Glomerular visceral epithelial cell (primary cell): ENCODE data around the gene NEU2.

ENCODE experiments used
- DNase-seq: peaks from one replicate; pipeline ENCODE4 v3.0.0-alpha.2; 2016; ENCODE audit errors: extremely low spot score

Gene NEU2

DNA sequence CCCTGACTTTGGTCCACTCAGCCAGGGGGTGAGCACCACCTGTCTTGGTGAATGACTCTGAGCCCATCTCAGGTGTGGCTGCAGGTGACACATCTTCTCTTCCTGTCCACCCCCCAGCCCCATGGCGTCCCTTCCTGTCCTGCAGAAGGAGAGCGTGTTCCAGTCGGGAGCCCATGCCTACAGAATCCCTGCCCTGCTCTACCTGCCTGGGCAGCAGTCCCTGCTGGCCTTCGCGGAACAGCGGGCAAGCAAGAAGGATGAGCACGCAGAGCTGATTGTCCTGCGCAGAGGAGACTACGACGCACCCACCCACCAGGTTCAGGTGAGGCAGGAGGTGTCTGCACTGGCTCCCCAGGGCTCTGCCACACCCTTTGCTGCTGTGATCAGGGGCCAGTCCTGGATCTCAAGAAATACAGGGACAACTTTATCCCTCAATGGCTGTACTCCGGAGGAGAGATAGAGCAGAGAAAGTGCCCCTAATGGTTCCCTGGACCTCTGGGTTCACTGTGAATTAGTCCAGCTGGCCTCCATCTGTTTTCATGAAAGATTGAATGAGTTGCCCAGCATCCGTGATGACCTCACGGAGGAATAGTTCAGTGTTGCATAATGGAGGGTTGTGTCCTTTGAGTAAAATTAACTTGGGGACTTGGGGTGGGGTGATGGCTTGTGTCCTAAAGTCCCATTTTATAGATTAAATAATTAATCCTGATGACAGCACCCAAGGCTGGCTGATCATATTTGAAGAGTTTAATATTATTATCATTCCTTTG is at the start of gene NEU2:
Gene NEU2 (plus strand): TSS at position 122 of the 770 bp plus-strand sequence. CDS start 0 bp downstream, at position 122.
- DNase-seq: no peak

DNA sequence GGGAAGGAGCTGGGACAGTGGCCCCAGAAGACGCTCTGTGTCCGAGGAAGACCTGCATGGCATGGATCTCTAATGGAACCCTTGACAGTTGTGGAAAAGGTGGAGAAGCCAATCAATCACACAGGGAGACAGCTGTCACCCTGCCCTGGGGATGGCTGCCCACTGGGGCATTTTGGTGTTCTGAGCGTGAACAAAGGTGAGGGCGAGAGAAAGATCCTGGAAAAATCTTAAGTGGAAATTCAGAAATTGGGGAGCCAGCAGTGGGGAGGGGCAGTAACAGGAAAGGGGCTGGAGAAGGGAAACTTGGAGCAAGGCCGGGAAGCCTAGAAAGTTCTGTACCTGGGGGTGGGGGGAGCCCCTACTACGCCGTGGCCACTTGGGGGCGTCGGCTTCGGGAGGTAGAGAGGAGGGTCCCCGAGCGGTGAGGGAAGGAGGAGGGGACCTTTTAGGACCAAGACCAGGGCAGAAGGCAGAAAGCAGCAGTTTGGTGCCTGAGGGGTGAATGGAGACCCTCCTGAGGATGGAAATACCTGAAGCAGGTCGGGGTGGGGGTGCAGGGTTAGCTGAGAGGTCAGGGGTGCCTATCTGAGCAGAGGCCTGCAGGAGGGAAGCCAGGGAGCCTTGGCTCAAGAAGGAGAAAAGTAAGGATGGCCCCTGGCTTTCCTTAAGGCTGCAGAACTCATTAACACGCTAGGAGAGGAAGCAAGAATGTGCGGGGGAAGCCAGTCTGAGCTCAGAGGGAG is 49.4 kb upstream of the NEU2 start:
- no peak for DNase-seq

DNA sequence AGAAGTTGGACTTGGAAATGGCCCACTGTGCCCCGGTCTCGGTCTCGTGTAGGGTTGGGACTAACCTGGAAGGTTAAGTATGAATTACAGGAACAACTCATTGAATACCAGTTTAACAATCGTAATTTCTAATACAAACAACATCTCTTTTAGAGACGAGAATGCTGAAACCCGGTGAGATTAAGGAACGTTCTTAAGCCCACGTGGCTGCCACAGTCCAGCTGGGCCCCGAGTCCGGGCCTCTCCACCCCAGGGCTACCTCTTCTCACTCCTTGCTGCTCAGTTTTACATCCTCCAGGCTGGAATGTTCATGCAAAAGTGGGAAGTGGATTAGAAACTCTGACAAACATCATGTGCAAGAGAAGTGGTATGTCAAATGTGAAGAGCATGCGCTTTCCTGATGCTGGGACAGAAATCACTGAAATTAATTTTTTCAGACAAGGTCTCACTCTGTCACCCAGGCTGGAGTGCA is 48.8 kb upstream of the NEU2 start:
- no peak for DNase-seq

DNA sequence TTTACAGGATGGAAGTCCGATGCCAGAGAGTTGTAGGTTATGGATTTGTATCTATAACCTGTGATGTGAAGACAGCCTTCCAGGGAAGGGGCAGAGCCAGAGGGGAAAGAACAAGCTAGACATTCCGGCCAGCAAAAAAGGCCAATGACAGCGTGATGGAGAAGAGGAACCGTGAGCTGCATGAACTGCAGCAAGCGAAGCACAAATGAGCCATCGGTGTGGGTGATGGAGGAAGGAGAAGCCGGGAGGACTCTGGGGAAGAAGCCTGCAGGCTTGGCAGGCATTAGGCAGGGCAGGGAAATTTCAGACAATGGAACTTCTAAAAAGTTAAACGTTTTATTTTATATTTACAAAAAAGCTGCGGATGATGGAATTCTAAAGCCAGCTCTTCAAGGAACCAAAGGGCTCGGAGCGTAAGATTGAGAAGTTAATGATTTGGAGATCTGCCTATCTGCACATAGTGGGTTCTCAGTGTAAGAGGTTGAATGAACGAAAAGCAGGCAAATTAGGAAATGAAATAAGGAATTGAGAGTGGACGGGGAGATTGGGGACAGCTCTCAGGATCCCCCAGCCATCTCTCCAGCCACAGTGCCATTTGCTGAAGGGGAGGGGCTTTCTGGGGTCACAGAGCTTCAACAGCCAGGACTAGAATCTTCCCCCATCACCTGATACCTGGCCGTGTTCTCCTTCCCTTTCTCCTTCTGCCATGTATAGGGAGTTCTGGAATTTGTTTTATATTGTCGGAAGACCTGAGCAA is 47.8 kb upstream of the NEU2 start:
- DNase-seq: no peak

DNA sequence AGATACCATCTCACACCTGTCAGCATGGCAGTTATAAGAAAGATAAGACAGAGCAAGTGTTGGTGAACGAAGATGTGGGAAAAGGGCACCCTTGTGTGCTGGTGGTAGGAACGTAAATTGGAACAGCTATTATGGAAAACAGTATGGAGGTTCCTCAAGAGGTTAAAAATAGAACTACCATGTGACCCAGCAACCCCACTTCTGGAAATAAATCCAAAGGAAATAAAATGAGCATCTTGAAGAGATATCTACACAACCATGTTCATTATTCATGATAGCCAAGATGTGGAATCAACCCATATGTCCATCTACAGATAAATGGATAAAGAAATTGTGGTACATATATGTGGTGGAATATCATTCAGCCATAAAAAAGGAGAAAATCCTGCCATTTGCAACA is 46.3 kb upstream of the NEU2 start:
- no peak for DNase-seq

DNA sequence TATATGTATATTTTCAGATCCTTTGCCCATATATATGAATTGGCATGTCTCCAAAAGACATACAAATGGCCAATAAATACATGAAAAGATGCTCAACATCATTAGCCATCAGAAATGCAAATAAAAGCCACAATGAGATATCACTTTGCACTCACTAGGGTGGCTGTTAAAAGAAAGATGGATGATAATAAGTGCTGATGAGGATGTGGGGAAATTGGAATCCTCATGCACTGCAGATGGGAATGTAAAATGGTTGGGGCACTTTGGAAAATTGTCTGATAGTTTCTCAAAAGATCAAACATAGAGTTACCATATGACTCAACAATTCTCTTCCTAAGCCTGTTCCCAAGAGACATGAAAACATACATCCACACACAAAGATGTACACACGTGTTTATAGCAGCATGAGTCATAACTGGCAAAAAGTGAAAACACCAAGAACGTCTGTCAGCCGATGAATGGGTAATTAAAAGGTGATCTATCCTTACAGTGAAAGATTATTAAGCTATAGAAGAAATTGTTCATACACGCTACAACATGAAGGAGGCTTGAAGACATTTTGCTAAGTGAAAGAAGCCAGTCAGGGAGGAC is 39.1 kb upstream of the NEU2 start:
- DNase-seq: no peak

DNA sequence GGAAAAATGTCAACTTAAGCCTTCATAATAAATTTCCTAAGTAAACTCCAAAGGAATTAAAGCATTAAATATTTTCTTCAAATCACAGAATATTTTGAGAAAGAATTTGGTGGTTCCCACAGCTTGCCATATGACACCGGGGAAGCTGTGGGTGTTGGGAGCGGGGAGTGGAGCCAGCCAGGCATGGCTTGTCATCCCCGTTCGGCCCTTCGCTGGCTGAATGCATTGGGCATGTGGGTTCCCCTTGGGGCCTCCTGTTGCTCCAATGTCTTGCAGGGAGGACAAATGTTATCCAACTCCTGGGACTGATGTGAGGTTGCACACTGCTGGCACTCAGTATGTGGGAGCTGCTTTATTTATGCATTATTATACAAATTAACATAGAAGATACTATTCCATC is 38.0 kb upstream of the NEU2 start:
- DNase-seq: no peak

DNA sequence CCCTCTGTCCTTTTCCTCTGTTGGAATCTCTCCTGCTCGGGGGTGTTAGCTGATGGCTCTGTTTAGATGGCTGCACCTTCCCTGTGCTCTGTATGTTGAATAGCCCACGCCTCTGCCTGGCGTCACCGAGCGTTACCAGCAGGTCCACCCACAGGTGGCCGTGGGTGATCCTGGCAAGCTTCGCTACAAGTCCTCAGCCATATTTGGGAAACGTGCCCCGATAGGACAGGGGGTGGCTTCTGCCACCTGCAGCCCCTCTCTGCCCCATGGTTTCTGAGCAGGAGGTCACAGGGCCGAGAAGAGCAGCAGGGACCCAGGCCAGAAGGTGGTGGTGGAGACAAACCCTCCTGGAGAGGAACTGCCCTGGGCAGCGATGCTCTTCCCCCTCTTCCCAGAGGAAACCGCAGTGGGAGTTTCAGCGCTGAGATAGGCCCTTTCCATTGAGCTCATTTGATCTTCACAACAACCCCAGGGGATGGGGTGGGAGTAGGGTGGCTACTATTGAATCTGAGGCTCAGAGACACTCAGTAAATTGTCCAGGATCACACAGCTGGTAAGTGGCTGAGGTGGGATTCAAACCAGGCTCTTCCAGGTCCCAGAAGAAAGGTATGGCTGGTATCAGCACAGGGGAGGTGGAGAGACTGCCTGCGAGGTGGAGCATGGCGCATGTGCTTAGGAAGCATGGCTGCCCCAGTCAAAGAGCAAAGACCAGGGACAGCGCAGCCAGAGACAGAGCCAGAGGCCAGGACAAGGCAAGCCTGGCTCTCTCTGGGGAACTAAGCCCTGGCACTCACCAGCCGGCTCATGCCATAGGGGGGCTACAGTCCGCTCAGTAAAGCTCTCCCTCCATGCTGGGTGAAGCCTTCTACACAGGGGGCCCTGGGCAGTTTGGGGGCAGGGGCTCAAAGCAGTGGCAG is 34.5 kb upstream of the NEU2 start:
- DNase-seq: no peak

DNA sequence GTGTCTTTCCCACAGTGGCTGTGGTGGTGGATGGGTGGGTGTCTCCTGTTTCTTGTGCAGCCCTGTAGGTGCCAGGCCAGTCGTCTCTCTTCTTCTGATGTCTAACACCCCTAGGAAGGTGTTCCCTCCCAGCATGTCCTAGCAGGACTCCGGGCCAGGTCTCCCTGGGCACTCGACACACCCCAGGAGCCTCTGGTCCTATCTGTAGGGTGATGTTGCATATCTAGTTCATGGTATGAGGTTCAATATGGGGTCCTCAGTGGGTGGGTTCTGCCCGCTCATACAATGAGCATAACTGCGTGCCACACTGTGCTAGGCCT is 33.8 kb upstream of the NEU2 start:
- DNase-seq: no peak

DNA sequence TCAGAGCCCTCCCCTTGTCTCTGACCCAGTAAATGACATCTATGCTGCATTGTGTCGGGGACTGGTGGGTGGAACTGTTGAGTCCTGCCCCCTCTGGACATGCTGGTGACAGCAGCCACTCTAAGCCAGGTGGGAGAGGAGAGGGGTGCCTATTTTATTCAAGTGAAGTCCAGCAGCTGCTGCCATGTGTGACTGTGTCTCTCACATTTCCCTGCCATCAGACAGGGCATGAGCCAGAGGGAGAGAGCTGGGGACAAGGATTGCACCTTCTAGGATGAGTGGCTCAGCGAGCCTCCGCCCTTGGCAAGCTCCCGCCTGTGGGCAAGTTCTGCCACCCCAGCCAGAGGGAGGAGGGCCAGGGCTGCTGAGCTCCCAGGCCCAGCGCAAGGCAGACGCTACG is 33.1 kb upstream of the NEU2 start:
- DNase-seq: no peak

DNA sequence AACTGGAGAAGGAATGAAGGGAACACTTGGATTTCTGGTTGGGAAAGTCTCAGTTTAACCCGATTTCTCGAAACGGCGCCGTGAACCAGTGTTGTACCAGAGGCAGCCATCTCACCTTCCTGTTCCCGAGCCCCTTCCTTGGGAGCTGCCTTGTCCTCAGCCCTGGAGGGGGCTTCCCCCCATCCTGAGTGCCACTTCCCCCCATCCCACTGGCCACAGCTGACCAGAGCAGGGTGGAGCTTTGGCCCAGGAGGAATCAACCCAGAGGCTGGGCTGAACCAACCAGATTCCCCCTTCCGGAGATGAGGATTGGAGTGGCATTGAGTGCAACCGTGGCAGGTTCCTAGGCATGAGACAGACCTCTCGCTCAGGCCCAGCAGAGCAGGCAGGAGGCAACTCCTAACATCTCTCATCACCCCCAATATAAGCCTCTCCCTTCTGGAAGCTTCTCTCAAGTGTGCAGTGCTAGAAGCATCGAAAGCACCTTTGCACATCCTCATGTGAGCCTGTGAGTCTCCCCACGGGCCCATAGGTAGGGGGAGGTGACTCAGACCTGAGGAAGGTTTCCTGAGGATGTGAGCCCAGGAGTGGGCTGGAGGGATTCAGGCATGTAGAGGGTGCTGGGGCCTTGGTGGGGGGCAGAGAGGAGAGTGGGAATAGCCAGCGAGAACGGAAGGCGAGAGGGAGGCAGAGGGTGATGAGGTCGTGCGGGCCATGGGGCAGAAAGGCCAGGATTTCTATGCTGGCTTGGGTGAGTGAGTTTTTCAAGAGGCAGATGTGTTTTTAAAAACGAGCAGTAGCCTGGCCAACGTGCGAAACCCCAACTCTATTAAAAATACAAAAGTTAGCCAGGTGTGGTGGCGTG is 31.4 kb upstream of the NEU2 start:
- no peak for DNase-seq

DNA sequence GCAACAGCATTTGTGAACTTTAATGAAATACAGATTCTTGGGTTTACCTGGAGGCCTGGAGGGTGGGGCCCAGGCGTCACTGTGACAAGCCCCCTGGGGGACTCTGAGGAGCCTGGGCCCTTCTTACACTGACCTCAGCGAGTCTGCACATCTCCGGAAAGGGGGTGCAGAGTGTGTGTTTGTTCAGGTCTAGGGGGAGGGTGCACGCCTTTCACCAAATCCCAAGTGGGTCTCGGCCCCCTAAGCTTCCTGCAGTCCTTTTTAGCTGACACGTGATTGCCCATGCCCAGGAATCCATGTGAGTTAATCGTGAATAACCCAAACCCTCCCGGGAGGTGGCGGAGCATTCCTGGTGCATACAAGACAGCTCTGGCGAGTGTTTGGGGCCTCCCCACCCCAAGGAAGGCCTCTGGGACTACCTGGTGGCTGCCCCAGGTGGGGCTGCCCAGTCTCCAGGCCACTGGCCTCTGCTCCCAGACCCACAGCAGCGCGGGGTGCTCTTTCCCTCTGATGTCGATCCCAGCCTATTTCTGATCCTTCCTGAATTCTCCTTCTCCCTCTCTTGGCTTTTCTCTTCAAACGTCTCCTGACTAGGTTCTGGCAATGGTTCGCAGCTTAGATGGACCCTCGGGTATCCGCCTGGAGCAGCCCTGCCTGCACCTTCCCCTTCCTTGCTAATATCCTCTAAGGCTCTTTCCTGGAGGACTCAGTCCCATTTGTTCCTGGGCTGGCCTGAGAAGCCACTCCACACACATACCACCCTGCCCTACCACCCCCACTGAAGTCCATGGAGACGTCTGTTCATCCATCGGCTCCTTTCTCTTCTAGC is 29.4 kb upstream of the NEU2 start:
- DNase-seq: no peak

DNA sequence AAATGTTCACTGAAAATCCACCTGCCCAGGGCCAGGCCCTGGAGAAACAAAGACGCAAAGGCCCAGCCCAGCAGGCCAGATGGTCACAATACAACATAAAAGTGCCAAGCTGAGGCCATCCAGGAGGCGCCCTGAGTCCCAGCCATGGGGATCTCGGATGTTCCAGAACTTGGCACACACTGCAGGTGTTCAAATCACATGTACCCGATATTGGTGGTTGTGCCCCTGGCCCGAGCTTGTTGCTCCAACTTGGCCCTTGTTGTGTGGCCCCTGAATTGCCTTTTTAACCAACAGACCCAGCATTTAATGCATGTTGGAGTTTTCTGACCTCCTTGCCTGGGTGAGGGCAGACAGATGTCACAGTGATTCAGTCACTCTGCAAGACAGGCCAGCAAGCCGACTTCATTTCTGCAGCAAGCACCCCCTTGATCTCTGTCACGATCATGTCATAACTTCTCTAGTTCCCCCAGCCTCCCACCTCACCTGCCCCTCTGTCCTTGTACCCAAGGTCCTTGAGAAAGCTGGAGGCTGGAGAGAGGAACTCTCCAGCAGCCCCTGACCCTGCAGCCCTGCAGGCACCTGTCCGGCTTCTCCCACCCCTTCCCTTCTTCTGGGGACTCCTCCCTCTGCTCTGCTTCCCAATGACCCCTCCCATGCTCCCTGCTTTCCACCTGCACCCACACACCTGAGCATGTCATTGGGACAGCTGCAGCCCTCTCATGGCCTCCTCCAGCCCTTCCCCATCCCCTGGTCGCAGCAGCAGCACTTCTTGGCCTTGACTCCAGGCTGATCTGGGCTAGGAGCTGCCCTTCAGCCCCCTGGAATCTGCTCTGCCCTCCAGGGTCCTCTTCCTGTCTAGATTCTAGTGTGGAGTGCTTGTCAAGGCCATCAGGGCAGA is 28.6 kb upstream of the NEU2 start:
- DNase-seq: no peak

DNA sequence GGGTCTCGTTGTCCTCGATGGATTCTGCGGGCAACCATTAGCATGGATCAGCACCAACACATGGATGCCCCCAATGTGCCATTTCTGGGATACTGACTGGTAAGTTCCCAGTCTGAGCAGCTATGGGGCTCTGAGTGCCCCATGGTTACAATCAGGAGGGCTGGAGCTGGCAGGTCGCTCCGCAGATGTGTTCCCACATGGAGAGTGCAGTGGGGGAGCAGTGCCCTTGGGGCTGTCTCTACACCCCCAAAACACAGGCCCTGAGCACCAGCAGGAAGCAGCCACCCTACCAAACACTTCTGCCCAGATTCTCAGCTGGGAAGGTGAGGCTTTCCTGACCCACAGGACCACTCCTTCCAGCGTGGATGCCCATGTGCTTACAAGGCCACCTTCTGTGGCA is 27.4 kb upstream of the NEU2 start:
- no peak for DNase-seq

DNA sequence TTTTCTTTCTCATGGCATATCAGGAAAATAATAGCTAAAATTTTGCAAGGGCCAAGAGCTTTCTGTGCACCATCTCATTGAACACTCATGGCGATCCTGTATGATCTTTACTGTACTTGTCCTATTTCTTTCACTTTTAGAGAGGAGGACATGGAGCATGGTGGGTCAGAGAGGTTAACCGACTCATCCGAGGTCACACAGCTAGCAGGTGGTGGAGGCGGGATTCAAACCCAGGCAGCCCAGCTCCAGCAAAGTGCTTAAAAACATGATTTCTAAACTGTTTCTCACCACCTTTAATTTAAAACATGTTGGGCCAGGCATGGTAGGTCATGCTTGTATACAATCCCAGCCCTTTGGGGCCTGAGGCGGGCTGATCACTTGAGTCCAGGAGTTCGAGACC is 25.8 kb upstream of the NEU2 start:
- DNase-seq: no peak

DNA sequence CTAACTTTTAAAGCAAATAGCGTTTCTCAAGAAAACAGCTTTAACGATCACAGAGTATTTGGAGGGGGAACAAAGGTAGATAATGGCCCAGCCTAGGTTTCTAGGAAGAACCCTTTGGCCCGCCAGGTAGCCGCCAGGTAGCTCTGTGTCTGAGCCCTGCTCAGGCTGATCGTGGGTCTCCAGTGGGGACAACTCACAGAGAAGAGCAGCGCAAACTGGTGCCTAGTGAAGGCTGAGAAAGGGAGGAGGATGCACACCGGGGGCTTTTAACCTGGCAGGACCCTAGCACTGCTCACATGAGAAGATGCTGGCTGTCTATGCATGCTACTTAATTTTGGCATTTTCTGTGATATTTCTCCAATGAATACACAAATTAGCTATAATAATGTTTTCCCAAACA is 25.2 kb upstream of the NEU2 start:
- no peak for DNase-seq

DNA sequence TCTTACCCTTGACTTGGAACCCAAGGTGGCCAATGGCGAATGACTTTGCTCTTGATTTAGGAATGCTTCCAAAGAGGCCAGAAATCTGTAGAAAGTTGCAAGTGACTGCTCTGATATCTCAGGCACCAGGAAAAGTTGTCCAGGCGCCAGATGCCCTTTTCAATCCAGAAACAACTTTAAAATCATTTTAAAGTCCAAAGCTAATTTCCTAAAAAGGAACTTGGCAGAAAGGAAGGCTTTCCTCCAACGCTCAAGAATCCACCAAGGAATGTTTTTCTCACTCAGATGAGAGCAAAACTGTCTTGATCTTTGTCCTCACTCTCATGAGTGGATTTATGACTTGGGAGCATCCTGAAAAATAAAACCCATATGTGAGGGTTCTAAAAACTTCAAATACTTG is 24.7 kb upstream of the NEU2 start:
- no peak for DNase-seq

DNA sequence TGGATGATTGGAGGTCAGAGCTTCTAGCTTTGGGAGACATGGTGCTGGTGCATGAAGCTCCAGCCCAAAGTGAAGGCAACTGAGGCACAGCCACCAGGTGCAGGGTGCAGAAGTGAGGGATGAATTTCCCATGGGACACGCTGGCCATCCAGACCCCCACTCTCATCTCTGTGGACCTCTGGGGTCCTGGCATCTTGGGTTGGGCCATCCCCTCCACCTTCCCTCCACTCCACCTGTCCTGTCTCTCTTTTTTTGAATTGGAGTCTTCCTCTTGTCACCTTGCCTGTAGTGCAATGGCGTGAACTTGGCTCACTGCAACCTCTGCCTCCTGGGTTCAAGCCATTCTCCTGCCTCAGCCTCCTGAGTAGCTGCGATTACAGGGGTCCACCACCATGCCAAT is 22.8 kb upstream of the NEU2 start:
- DNase-seq: no peak
